Measurements from ENCODE around the gene PAFAH2. TPM values are rescaled to one million over a fixed set of nuclear protein-coding genes. Genes with fewer than 3 reads are reported as not detected.
A peak's percentile ranks its signal among the peaks of the same experiment; 100 is the strongest.

PAFAH2 gene
- total and polyA plus RNA-seq, 2 of the 8 experiments (the other 6 are each of a cell fraction or from before 2014, with no cell fraction given): 7.7 to 9.3 TPM

DNA sequence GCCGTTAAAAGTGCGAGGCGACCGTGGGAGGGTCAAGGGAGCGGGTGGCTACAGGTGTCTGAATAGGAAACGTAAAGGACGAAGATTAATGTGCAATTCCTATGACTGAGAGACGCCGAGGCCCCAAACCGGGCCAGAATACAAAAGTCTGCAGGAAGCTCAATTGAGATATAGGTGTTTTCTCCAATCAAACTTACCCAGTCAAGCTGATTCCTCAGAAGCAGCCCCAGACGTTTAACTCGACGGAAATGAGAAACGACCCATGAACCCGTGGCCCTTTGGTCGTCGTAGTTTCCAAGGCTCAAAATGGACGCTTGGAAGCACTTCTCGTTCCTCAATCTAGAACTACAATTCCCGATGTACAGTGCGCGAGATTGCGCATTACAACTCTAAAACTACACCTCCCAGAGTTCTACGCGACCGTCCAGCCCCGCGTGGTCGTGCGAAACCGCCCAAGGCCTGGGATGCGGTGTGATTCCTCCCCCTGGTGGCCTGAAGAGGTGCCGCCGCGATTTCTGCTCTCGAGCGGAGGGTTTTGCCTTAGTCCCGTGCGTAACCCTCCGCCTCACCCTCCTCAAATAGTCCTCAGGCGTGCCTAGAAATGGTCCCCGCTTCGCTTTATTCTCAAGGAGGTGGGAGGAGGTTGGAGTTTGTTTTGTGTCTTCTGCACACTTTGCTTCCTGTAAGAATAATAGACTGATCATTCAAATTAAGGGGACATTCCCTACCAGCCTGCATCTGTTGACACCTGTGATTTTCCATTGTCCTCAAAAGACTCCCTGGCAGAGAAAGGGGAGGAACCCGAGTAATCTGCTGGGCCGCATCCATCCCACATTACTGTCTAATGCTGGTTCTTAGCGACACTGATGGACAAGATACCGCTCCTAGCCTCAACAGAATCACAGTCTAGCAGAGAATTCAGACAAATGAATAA lies at the start of gene PAFAH2 (continued):
- TF ChIP-seq SUZ12 (IDR thresholded peaks at IDR 0.05; ENCODE audit: low read length) (no peak), KDM4A (IDR thresholded peaks at IDR 0.05; ENCODE audit: low read depth, low read length, severe bottlenecking) (peak; percentile 42), TAF1 (IDR thresholded peaks at IDR 0.05; ENCODE audit: low read depth, low read length) (peak; percentile 91), YY1 (IDR thresholded peaks at IDR 0.05; ENCODE audit: low read depth, low read length) (peak; percentile 88), FOSL1 (IDR thresholded peaks at IDR 0.05; ENCODE audit: insufficient read depth, low read depth, low read length) (no peak)

Data from H1 (cell line).